Measurements from ENCODE around the gene MRPL10. TPM values are rescaled to one million over a fixed set of nuclear protein-coding genes. Genes with fewer than 3 reads are reported as not detected.

The MRPL10 gene
- total RNA-seq, 2 experiments from 2014 or later, result 49.0 to 51.4 TPM

DNA sequence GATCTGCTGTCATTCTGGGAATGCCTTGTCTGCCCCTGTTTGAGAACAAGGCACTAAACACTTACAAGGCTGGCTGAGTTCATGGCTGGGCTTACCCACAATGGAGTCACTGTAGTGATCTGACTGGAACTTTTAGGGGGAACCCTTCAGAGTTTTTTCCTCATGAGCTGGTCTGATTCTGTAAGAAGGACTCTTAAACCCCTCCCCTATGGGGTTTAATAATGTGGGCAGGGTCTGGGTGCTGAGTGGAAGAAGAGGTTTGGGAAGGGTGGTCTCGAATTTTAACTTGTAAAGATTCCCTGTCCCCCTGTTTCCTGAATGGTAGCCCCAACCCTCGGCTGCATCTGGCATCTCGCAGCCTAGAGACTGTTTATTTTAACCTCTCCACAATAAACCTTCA, 40.3 kb downstream of the MRPL10 start:
- Mint-ChIP-seq H3K27me3 (peaks cover 83% of the 10 kb centered on the region), H3K9me3 (no peaks in the 10 kb centered on the region), H3K4me1 (ENCODE audit: low read depth) (peaks cover 16% of the 10 kb centered on the region), H3K4me3 (peak overlapping the region; percentile 73), H3K36me3 (ENCODE audit: low read depth) (no peaks in the 10 kb centered on the region), H3K27ac (no peak overlapping the region)
- peaks cover 26 to 48% of the 10 kb centered on the region in 2 experiments for H3K27me3 ChIP-seq (ENCODE audit: control insufficient read depth in 1 of 2, insufficient read depth in 2 of 2, low read length in 2 of 2)
- ChIA-PET CTCF (no interaction called here), POLR2A (no interaction called here)
- H3K36me3 ChIP-seq (ENCODE audit: insufficient read depth, low read length), result no peaks in the 10 kb centered on the region
- no peak overlapping the region for H3K27ac ChIP-seq (ENCODE audit: low read depth in 1 of 2, low read length in 2 of 2)
- intact Hi-C loops (cut with DNase I, micrococcal nuclease), result no loop called here
- H3K4me3 ChIP-seq (ENCODE audit: low read length), result no peak overlapping the region
- TF ChIP-seq, protein P1, sequence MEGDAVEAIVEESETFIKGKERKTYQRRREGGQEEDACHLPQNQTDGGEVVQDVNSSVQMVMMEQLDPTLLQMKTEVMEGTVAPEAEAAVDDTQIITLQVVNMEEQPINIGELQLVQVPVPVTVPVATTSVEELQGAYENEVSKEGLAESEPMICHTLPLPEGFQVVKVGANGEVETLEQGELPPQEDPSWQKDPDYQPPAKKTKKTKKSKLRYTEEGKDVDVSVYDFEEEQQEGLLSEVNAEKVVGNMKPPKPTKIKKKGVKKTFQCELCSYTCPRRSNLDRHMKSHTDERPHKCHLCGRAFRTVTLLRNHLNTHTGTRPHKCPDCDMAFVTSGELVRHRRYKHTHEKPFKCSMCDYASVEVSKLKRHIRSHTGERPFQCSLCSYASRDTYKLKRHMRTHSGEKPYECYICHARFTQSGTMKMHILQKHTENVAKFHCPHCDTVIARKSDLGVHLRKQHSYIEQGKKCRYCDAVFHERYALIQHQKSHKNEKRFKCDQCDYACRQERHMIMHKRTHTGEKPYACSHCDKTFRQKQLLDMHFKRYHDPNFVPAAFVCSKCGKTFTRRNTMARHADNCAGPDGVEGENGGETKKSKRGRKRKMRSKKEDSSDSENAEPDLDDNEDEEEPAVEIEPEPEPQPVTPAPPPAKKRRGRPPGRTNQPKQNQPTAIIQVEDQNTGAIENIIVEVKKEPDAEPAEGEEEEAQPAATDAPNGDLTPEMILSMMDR (IDR thresholded peaks at IDR 0.05), result no peak
- no peak for DNase-seq
- ATAC-seq (ENCODE audit: poor library complexity), result no peak
- H3K4me1 ChIP-seq (ENCODE audit: insufficient read depth, low read length), result peaks cover 10% of the 10 kb centered on the region
- H3K9me3 ChIP-seq (ENCODE audit: control insufficient read depth in 1 of 2, insufficient read depth in 1 of 2, low read length in 2 of 2), result peaks cover 0 to 5% of the 10 kb centered on the region in 2 experiments

DNA sequence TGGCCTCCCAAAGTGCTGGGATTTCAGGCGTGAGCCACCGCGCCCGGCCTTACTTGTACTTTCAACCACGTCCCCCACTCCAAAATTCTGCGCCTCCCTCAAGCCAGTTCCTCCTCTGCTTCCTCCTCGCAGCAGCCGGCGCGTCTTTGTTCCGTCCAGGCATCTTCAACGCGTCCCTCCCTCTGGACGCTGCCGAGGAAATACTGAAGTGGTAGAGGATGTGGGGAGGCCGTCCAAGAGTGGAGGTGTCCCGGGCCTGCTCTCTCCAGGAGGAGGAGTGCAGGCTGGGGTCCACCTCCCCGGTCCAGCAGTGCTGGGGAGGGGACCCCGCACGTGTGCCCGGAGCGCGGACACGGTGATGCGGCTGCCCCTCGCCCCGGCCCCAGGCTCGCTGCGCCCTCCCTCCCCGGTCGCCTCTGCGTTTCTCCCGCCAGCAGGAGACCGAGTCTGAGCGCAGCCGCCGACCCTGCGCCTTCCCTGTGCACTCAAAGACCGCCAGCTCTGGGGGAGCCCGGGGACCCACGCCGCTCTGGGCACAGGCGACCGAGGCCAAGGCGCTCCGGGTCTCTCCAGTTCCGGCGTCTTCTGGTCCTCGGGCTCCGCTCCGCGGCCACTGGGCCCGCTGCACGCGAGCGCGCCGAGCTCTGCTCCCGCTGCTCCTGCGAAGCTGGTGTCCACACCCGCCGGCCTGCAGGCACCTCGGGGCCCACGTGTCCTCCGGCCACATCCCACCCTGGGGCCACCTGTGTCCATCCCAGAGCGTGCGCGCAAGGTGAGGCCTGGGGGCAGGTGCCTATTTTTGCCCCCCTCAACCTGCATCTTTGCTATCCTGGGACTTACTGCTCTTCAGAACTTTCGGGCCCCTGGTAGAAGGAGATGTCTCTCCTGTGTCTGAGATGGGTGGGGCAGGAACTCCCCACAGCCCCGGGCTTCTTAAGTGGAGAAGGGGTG, 41.5 kb downstream of the MRPL10 start:
- no peaks in the 10 kb centered on the region for H3K9me3 Mint-ChIP-seq

DNA sequence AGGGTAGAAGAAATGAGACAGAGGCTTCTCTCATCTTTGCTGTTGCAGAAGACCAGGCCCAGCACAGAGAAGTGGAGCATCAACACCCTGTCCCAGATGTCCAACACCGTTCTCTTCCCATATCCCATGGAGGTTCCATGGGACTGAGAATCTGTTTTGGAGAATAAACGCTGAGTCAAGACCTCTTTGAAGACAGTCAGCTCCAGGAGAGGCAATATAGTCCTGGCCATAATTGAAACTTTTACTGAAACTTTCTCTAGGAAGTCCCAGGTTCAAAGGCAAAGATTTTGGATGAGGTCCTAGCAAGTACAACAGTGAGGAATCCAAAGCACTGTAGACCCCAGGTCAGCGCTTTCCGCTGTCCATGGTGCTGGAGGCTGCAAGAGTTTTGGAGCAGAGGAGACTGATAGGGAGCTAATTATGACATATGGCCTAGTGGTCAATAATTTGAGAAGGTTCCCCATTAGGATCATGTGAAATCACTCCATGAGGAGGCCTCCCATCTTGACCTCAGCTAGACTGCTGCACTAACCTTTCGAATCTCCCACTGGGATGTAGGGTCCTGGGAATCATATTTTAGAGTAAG, 45.7 kb downstream of the MRPL10 start:
- no peak overlapping the region for H3K27ac Mint-ChIP-seq
- H3K27ac ChIP-seq (ENCODE audit: low read depth in 1 of 2, low read length in 2 of 2), result no peak overlapping the region
- peaks cover 0 to 5% of the 10 kb centered on the region in 2 experiments for H3K9me3 ChIP-seq (ENCODE audit: control insufficient read depth in 1 of 2, insufficient read depth in 1 of 2, low read length in 2 of 2)
- H3K4me1 ChIP-seq (ENCODE audit: insufficient read depth, low read length), result peaks cover 10% of the 10 kb centered on the region
- POLR2A ChIA-PET, result no interaction called here
- no peaks in the 10 kb centered on the region for H3K36me3 Mint-ChIP-seq (ENCODE audit: low read depth)
- CTCF ChIA-PET, result no interaction called here
- H3K27me3 ChIP-seq (ENCODE audit: control insufficient read depth in 1 of 2, insufficient read depth in 2 of 2, low read length in 2 of 2), result peaks cover 20 to 28% of the 10 kb centered on the region in 2 experiments
- no peak overlapping the region for H3K4me3 Mint-ChIP-seq
- H3K9me3 Mint-ChIP-seq, result no peaks in the 10 kb centered on the region
- no peaks in the 10 kb centered on the region for H3K36me3 ChIP-seq (ENCODE audit: insufficient read depth, low read length)
- peaks cover 13% of the 10 kb centered on the region for H3K4me1 Mint-ChIP-seq (ENCODE audit: low read depth)
- intact Hi-C loops (cut with DNase I, micrococcal nuclease), result no loop called here
- peak in 1 of 14 experiments; percentile 24 for DNase-seq
- no peak for ATAC-seq (ENCODE audit: poor library complexity)
- no peak overlapping the region for H3K4me3 ChIP-seq (ENCODE audit: low read length)
- H3K27me3 Mint-ChIP-seq, result peaks cover 76% of the 10 kb centered on the region
- TF ChIP-seq, protein P1 (IDR thresholded peaks at IDR 0.05), result no peak

More for the DNA sequence above, 41.5 kb downstream of the MRPL10 start:
- H3K27me3 Mint-ChIP-seq, result peaks cover 87% of the 10 kb centered on the region
- peak overlapping the region; percentile 42 for H3K4me3 ChIP-seq (ENCODE audit: low read length)
- peak; percentile 80 for ATAC-seq (ENCODE audit: poor library complexity)
- ChIA-PET POLR2A (interaction anchor here (1.0 kb wide), 1 partner anchor 141 kb away, joined by 3 read pairs; no protein-coding TSS in a partner anchor), CTCF (interaction anchor here (0.6 to 1.3 kb wide), 6 partner anchors 12 to 284 kb away, joined by 3 to 6 read pairs (median 4); no protein-coding TSS in a partner anchor)
- H3K4me1 ChIP-seq (ENCODE audit: insufficient read depth, low read length), result peaks cover 10% of the 10 kb centered on the region
- peaks cover 0 to 5% of the 10 kb centered on the region in 2 experiments for H3K9me3 ChIP-seq (ENCODE audit: control insufficient read depth in 1 of 2, insufficient read depth in 1 of 2, low read length in 2 of 2)
- peaks cover 16% of the 10 kb centered on the region for H3K4me1 Mint-ChIP-seq (ENCODE audit: low read depth)
- H3K27ac ChIP-seq (ENCODE audit: low read depth in 1 of 2, low read length in 2 of 2), result no peak overlapping the region
- peak in 13 of 14 experiments; percentile 12 to 75 (median 33) for DNase-seq
- no peak overlapping the region for H3K27ac Mint-ChIP-seq
- no peaks in the 10 kb centered on the region for H3K36me3 Mint-ChIP-seq (ENCODE audit: low read depth)
- TF ChIP-seq, protein P1 (IDR thresholded peaks at IDR 0.05), result peak; percentile 31
- no peaks in the 10 kb centered on the region for H3K36me3 ChIP-seq (ENCODE audit: insufficient read depth, low read length)
- H3K27me3 ChIP-seq (ENCODE audit: control insufficient read depth in 1 of 2, insufficient read depth in 2 of 2, low read length in 2 of 2), result peaks cover 24 to 52% of the 10 kb centered on the region in 2 experiments
- intact Hi-C loops (cut with DNase I, micrococcal nuclease), result no loop called here
- peak overlapping the region; percentile 73 for H3K4me3 Mint-ChIP-seq
